GM12875 (cell line): ENCODE measurements around the gene HPCAL1.

Source experiments
- H3K4me3 ChIP-seq: one replicate; pipeline ENCODE4 v1.5.1; 2011; ENCODE audit warnings: low read depth, low read length, control low read depth
- TF ChIP-seq, protein P1 (sequence below): IDR thresholded peaks from 2 replicates; pipeline ENCODE4 v1.5.1; 2011; ENCODE audit warnings: low read depth, mild to moderate bottlenecking, control low read depth, inconsistent platforms, low read length, moderate library complexity, borderline replicate concordance; ENCODE audit not compliant: insufficient read depth

Gene HPCAL1

GRCh38 chr2:10424916-10425505 lies 122.3 kb downstream of the HPCAL1 start:
- no peak overlapping the region for H3K4me3 ChIP-seq
- TF ChIP-seq, protein P1, sequence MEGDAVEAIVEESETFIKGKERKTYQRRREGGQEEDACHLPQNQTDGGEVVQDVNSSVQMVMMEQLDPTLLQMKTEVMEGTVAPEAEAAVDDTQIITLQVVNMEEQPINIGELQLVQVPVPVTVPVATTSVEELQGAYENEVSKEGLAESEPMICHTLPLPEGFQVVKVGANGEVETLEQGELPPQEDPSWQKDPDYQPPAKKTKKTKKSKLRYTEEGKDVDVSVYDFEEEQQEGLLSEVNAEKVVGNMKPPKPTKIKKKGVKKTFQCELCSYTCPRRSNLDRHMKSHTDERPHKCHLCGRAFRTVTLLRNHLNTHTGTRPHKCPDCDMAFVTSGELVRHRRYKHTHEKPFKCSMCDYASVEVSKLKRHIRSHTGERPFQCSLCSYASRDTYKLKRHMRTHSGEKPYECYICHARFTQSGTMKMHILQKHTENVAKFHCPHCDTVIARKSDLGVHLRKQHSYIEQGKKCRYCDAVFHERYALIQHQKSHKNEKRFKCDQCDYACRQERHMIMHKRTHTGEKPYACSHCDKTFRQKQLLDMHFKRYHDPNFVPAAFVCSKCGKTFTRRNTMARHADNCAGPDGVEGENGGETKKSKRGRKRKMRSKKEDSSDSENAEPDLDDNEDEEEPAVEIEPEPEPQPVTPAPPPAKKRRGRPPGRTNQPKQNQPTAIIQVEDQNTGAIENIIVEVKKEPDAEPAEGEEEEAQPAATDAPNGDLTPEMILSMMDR = no peak

GRCh38 chr2:10425699-10426098 lies 123.0 kb downstream of the HPCAL1 start:
- no peak overlapping the region for H3K4me3 ChIP-seq
- TF ChIP-seq, protein P1 = no peak

DNA sequence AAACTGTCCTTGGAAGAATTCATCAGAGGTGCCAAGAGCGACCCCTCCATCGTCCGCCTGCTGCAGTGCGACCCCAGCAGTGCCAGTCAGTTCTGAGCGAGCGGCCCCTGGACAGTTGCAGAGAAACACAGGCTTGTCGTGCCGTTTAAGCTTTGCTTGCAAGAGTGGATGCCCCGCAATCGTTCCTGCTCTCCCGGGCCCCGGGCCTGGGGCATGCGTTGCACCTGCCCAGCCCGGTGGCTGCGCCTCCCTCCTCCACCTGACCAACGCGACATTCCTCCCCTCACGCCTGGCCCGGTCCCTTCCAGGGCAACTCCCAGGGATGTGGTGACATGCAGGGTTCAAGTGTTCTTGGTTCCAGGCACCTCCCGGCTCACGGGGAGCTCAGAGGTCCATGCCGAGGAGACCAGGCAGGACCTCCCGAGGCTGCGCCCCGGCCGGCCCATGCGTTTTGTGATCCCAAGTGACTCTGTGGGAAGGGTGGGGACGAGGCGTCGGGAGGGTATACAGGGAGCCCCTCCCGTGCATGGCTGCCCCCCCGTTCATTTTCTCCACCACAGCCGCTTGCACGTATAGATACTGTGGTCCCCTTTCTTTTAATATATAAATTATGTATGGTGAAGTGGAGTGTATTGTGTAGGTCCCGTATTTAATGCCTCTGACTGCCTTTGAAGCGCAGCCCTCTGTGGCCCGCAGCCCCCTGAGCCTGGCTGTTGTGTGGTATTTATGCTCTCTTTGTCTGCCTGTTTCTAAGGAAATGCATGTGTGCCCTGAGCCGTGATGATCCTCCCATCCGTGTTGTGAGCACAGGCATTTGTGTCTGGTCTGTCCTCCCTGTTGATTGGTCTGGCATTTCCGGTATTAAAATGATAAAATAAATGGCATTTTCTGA lies 124.3 kb downstream of the HPCAL1 start:
- no peak overlapping the region for H3K4me3 ChIP-seq
- TF ChIP-seq, protein P1 = no peak

GRCh38 chr2:10427618-10427949 lies 124.9 kb downstream of the HPCAL1 start:
- TF ChIP-seq, protein P1 = no peak
- no peak overlapping the region for H3K4me3 ChIP-seq

GRCh38 chr2:10428355-10428754 lies 125.7 kb downstream of the HPCAL1 start:
- H3K4me3 ChIP-seq = no peak overlapping the region
- TF ChIP-seq, protein P1 = no peak

GRCh38 chr2:10428924-10429323 lies 126.2 kb downstream of the HPCAL1 start:
- no peak overlapping the region for H3K4me3 ChIP-seq
- TF ChIP-seq, protein P1 = no peak

GRCh38 chr2:10430886-10431622 lies 128.3 kb downstream of the HPCAL1 start:
- H3K4me3 ChIP-seq = no peak overlapping the region
- TF ChIP-seq, protein P1 = no peak
